GM21528 (cell line): ENCODE data around the gene LRRC17.

Source experiments
- ATAC-seq: cut with Tn5 transposase; IDR thresholded peaks from one replicate; pipeline ENCODE4 v1.9.1; 2021; ENCODE audit warnings: mild to moderate bottlenecking, moderate library complexity; ENCODE audit not compliant: unreplicated experiment, low FRiP score

LRRC17 gene

DNA sequence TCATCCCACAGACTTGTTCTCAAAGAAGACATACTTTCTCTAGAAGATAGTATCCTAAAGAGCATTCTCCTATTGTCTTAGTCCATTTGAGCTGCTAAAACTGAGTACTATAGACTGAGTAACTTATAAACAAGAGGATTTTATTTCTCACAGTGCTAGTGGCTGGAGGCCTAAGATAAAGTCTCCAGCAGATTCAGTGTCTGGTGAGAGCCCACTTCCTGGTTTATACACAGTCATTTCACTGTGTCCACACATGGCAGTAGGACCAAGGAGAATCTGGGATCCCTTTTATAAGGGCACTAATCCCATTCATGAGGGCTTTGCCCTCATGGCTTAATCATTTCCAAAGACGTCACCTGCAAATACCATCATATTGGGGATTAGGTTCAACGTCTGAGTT is 68.7 kb downstream of the LRRC17 start:
- no peak for ATAC-seq

DNA sequence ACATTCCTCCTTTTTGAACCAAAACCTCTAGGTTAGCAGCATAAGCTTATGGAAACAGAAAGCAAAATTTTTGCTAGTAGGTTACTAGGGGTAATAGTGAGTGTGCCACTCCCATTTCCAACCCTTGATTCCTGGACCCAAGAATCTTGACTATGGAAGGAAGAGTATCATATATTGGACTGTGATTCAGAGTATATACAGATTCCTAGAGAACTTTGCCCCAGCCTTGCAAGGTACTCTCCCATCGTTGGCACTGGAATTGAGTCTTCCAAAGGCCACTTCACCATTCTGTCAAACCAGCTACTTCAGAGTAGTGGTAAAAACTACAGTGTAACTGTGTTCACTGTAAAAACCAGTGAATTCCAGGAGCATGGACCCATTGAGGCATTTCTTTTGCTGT is 69.4 kb downstream of the LRRC17 start:
- no peak for ATAC-seq

GRCh38 chr7:102983602-102984001 is 70.8 kb downstream of the LRRC17 start:
- ATAC-seq, result no peak

DNA sequence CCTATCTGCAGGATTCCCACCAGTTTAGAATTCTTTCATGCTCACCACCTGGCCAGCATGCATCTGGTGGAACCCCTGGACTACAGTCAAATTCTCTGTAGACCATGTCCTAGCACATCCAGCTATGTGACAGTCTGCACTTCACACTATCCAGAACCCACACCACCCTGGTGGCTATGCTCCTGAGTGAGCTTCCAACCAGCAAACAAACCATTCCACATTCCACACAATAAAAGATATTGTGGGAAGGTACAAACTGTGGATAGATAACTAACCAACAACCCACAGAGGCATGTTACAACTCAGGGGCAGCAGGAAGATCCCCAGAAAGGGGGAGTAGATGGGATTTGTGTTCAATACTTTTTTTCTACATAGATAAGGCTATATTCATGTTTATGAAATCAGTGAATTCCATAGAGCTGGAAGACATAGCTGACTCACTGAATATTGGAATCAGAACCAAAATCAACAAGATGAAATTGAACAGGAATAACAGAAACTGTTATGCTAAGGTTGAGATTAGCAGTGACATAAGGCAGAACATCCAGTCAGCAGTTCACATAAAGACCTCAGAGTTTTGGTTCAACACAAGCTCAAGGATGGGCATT is 72.5 kb downstream of the LRRC17 start:
- ATAC-seq, result no peak

- no peak for ATAC-seq
Measured at GRCh38 chr7:102988088-102988487, 75.3 kb downstream of the LRRC17 start.

GRCh38 chr7:102988631-102989560 is 76.1 kb downstream of the LRRC17 start:
- ATAC-seq, result no peak

DNA sequence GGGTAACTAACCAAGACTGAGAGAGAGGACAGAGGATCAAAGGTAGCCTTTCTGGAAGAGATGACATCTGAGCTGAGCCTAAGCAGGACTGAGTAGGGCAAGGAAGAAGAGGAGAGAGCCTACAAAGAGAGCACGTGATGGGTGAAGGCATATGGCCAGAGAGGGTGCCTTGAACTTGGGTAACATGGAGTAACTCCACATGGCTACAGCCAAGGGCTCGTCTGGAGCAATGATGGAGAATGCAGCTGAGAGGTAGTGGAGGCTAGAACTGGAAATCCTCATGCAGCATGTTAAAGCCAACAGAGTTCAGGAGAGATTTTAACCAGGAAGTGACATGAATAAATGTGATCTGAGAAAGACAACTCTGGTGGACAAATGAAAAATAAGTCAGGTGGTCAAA is 77.8 kb downstream of the LRRC17 start:
- ATAC-seq, result no peak

- no peak for ATAC-seq
Measured at GRCh38 chr7:102991077-102991539, 78.3 kb downstream of the LRRC17 start.

DNA sequence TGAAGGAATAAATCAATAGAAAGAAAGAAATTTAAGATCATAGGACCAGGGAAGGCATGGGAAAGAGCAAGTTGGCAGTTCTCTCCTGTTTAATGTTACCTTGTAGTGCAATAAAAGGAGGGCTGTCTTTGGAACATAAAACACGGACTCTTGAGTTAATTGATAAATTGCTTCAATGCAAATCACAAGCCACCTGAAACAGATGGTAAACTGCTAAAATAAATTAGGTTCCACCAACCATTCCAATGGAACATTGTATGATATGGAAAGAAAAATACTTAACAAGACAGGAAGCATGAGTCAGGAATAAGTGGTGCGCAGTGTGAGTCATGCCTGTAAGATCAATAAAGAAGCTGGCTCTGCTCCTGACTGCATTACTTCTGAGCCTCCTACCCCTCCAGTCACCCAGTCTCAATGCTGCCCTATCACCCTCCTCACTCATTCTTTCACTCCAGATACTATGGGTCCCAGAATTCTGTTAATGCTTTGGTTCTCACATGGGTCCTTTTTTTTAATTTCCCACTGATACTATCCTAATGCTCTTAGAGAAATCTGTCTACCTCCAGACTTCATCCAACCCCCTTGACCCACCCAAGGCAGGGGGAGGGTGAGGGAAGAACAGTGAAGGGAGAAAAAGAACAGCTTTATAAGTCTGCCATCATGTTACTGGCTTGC is 78.9 kb downstream of the LRRC17 start:
- ATAC-seq, result no peak

- no peak for ATAC-seq
Measured at GRCh38 chr7:102992509-102992937, 79.7 kb downstream of the LRRC17 start.

DNA sequence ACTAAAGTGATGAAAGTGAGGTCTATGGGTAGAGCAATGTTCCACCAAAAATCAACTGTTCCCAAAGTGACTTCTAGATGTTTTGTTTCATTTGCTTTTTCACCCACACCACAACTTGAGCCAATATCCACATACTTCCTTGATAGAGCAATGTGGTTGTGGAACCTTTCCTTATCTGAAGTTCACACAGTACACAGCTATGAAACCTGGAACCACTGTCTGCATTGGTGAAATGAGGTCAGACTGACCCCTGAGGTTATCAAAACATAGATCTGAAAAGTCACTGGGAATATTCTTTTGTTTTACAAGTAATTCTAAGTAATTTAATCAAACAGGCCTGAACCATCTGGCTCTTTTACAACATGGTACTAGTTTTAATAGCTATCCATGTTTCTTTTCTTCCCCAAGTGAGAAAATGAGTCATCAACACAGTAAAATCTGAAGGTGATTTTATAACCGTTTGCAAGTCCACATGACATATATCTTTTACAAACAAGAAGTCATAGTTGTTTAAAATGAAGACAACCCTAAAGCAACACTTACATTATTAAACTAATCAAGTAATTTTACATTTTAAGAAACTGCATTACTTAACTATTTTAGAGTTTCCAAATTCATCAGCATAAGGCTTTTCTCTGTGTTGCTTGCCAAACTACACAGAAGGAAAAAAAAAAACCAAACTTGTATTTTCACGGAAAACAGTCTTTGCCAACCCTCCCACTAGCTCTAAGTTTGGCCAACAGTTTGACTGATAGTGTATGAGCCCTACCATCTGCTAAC is 80.3 kb downstream of the LRRC17 start:
- ATAC-seq, result no peak

DNA sequence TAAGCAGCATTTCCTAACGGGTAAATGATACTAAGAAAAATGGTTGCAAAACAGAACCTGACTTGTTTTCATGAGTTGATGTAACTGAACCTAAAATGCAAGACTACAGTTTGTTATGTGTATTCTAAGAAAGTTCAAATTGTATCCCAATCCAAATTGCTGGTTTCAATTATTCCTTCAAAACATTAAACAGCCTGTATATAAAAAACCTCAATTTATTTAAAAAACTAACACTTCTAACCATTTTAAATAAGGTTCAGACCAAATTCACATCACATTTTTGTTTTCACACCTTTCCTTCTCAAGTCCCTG is 80.9 kb downstream of the LRRC17 start:
- ATAC-seq, result no peak

GRCh38 chr7:102994567-102994966 is 81.8 kb downstream of the LRRC17 start:
- no peak for ATAC-seq
